ENCODE measurements around the gene POTED. TPM values are rescaled to one million over a fixed set of nuclear protein-coding genes. Genes with fewer than 3 reads are reported as not detected.
"Not testable (repeated sequence)": the region's sequence is repeated elsewhere in the genome, so short reads cannot be mapped to it uniquely, and the experiment has no call there.

POTED gene
- polyA plus RNA-seq (2013, experiment 1 of 4) = not detected
- not detected for polyA plus RNA-seq (2013, experiment 2 of 4)
- not detected for polyA plus RNA-seq (2013, experiment 3 of 4)
- polyA plus RNA-seq (2013, experiment 4 of 4) = not detected

DNA sequence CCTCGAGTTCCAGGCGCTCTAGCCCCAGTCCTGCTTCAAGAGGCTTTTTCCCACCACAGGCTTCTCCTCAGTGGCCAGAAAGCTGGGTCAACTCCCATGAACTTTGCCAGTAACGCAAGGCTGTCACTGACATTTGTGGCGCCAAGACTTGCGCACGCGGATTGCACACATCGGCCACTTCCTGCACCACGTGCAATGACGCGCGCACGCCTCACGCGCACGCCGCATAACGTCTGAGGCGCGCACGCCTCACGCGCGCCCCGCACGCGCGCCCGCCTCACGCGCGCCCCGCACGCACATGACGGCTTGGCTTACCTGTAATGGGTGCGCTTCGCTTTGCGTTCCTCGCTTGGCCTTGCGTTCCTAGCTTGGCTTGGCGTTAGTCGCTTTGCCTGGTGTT lies at the start of gene POTED:
Gene POTED (plus strand): TSS at position 301 of the 400 bp plus-strand sequence. CDS start 452 bp downstream, outside the sequence.
- not testable (repeated sequence) for H3K27ac ChIP-seq (ENCODE audit: insufficient read depth, low read depth, low read length, poor library complexity, severe bottlenecking); H3K4me1 ChIP-seq (ENCODE audit: control insufficient read depth, insufficient read depth, low read length); H3K36me3 ChIP-seq (ENCODE audit: control insufficient read depth, insufficient read depth, low read length); H3K4me3 ChIP-seq (ENCODE audit: insufficient read depth, low read depth, low read length); H3K9me3 ChIP-seq (ENCODE audit: control insufficient read depth, low read length); H3K27me3 ChIP-seq (ENCODE audit: control insufficient read depth, insufficient read depth, low read length, poor library complexity, severe bottlenecking)
- WGBS, 2 experiments = no CpG with 5 or more reads among the region's 42 CpGs

DNA sequence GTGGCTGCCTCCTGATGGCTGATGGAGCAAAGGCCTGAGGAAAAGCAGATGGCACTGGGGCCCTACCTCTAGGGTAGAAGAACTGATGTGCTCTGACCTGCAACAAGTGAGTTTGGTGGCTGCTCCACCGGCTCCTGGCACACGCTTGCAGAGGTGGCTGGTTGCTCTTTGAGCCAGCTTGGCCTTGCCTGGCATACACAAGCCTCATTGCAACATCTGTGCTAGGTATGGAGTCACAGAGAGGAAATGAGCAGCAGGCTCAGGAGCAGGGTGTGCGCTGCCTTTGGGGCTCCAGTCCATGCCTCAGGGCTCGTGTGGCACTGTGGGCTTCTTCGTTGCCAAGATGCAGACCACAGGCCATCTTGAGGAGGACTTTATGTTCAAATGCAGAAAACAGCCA lies 40.5 kb downstream of the POTED start:
- not testable (repeated sequence) for H3K4me1 ChIP-seq (ENCODE audit: control insufficient read depth, insufficient read depth, low read length); H3K27ac ChIP-seq (ENCODE audit: insufficient read depth, low read depth, low read length, poor library complexity, severe bottlenecking); H3K27me3 ChIP-seq (ENCODE audit: control insufficient read depth, insufficient read depth, low read length, poor library complexity, severe bottlenecking); H3K36me3 ChIP-seq (ENCODE audit: control insufficient read depth, insufficient read depth, low read length); H3K9me3 ChIP-seq (ENCODE audit: control insufficient read depth, low read length); H3K4me3 ChIP-seq (ENCODE audit: insufficient read depth, low read depth, low read length)
- no CpG with 5 or more reads among the region's 5 CpGs for WGBS, 2 experiments

DNA sequence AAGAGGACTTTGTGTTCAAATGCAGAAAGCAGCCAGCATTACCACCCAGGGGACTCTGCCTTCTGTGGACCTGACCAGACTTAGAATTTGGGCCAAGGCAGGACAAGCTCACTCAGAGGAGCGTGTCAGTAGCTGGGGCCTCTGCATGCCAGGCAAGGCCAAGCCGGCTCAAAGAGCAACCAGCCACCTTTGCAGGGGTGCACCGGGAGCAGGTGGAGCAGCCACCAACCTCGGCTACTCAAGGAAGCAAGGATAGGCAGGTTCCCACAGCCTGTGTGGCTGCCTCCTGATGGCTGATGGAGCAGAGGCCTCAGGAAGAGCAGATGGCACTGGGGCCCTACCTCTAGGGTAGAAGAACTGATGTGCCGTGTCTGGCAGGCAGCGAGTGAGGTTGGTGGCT lies 42.2 kb downstream of the POTED start:
- WGBS, 2 experiments = 77 to 83% methylated on average over 5 to 6 of the region's 6 CpGs
- not testable (repeated sequence) for H3K9me3 ChIP-seq (ENCODE audit: control insufficient read depth, low read length); H3K27me3 ChIP-seq (ENCODE audit: control insufficient read depth, insufficient read depth, low read length, poor library complexity, severe bottlenecking); H3K36me3 ChIP-seq (ENCODE audit: control insufficient read depth, insufficient read depth, low read length); H3K4me1 ChIP-seq (ENCODE audit: control insufficient read depth, insufficient read depth, low read length); H3K4me3 ChIP-seq (ENCODE audit: insufficient read depth, low read depth, low read length); H3K27ac ChIP-seq (ENCODE audit: insufficient read depth, low read depth, low read length, poor library complexity, severe bottlenecking)
